NCI-H774 (cell line): Measurements from ENCODE around the gene CD164L2.
A peak's percentile ranks its signal among the peaks of the same experiment; 100 is the strongest.

Experiments
- DNase-seq: peaks from one replicate; lab custom pipeline; 2025; lab: John Stamatoyannopoulos, UW

CD164L2 gene

DNA sequence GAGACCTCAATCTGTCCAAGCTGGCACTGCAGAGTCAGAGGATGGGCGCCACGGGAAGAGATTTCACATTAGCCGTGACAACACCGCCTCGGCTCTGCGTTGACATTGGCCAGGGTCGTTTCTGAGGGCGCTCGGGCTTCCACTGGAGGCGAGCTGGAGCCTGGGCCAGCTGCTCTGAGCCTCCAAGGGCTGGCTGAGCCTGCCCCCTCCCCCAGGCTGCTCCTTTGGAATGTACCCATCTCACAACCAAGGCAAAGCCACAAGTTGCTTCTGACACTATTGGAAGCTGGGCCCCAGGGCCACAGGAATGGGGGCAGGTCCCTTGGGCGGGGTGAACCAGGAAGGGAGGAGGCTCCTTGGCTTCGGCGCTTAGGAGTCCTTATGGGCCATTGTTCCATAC lies 21.9 kb upstream of the CD164L2 start:
- no peak for DNase-seq

DNA sequence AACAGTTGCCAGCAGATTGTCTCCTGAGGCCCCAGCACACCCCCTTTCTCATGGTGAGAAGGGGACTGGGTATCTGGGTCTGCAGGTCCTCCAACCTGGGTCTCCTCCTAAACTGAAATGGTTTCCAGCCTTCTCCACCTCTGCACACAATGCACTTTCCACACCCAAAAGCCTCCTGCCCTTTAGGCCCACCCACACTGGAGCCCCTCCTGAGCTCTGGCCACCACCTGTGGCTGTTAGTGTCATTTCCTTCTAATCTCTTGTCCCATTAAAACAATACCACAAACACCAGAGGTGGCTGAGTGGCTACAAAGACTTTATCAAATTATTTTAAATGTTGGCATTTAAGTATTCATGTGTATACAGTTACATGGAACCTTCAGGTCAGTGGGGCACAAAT lies 20.8 kb upstream of the CD164L2 start:
- no peak for DNase-seq

DNA sequence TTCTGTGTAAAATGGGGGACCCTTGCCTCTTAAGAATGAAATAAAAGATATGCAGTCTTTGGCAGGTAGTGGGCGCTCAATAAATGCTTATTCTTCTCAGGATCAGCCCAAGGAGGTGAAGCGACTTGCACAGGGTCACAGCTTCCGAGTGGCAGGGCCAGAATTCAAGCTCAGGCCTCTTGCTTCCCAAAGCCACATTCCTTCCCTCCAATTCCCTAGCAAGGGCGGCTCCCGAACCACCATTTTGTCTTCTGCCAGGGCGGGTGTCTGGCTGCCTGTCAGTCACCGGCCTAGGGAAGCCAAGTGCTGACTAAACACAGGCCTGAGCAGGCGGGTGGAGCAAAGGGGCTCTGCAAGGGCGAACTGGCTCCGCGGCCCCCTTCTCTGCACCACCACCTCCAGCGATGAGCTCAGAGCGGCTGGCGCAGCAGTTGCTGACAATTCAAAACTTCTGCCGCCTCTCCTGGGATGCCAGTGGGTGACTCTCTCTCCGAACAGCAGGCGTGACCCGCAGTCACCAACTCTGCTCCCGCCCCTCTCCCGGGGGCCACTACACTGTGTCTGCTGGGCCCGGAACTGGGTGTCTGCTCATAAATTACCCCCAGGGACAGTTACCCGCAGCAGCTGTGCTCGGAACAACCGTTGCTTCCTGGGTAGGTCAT lies 20.1 kb upstream of the CD164L2 start:
- no peak for DNase-seq

GRCh38 chr1:27402349-27402754 lies 19.2 kb upstream of the CD164L2 start:
- no peak for DNase-seq

DNA sequence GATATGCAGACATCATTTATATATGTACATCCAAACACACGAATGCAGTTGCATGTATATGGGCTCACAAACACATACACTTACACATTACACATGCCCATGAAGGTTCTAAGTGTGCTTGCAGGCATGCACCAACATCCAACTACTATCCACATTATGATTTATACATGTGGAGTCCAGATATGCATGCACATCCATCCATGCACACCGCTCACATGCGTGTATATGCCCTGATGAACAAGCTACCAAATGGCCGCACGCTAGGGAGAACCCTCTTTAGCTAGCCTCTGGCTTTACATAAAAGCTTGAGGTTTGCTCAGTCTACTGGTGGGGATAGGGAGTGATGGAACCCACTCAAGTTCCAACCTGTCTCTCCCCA lies 17.8 kb upstream of the CD164L2 start:
- DNase-seq: no peak

DNA sequence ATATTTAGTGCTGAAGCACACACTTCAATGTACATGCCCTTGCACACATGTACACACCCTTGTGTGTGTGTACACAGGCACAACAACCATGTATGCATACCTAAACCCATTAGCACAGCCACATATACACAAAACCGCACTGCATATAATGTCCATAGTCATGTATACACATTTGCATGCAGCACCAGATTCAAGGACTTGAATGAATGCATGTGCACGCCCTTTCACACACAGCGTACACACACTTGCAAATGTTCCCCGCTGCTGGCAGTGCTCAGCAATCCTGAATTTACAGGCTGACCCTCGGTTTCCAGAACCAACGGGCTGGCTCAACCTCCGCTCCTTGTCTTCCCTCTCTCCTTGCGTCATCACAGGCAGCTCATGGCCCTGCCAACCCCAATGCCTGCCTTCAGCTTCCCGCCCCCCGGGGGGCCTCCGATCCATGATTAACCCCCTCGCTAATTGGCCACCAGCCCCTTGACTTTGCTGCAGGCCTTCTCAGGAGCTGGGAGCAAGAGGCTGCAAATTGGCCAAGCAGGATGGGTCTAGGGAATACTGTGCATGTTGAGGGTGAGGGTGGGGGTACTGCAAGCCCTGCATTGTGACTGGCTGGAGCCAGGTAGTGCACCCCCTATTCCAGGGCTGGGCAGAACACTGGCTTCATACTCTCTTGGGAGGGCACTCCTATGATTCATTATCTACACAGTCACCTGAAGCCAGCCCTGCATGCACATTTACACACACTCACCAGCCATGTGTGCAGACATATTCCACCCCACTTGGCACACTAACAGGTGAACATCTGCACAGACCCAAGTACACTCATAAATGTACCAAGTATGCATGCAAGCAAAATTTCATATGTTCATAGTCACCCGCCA lies 17.2 kb upstream of the CD164L2 start:
- no peak for DNase-seq

- DNase-seq: no peak
These were observed 16.3 kb upstream of the CD164L2 start for GRCh38 chr1:27399251-27400025.

GRCh38 chr1:27398405-27399149 lies 15.4 kb upstream of the CD164L2 start:
- DNase-seq: no peak

GRCh38 chr1:27397749-27398148 lies 14.6 kb upstream of the CD164L2 start:
- no peak for DNase-seq

DNA sequence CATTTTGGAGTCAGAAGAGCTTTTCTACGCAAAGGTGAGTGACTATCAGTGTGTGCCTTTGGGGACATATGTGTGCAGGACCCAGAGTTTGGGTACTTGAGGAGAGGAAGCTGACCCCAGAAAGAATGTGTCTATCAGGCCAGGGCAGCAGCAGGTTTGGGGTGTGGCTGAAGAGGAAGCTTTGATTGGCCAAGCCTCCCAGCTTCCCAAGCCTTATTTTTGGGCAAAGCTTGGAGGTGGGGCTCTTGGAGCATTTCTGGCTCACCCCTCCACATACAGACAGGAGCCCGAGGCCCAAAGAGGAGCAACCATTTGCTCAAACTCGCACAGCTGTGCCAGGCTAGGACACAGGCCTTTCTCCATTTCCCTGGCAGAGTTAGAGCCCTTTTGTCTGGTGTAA lies 14.0 kb upstream of the CD164L2 start:
- no peak for DNase-seq

DNA sequence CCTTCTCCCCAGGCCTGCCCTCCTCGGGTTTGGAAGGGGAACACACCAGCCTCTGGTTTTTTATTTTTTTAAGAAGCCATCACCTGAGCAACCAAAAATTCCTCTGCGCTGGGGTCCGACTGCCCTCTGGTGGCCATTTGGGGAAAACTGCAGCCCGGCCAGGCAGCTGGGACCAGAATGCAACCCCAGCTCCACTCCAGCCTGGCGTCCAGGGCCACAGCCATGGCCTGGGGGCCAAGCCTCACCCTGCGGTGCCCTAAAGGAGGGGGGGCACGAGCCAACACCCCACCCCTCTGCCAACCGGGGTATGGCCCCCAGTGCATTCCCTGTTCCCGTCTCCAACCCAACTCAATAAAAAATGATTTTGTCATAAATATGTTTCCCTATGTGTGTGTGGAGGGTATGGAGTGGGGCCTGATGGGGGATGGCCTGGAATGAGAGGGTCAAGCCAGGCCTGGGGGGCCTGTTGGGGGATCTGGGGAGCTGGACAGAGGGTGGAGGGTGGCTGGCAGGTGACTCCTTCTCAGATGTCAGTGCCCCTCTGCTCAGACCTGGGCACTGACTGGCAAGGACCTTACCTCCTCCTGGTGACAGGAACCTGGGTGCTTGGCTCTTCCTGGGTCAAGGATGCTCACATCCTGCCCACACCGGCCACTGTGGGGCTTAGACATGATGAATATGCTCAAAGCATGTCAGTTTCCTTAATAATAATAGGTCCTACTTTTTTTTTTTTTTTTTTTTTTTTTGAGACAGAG lies 12.5 kb upstream of the CD164L2 start:
- DNase-seq: peak; percentile 21

- no peak for DNase-seq
These were observed 11.8 kb upstream of the CD164L2 start for GRCh38 chr1:27394925-27395324.

- no peak for DNase-seq
These were observed 11.1 kb upstream of the CD164L2 start for GRCh38 chr1:27394282-27394658.

- DNase-seq: no peak
These were observed 10.6 kb upstream of the CD164L2 start for GRCh38 chr1:27393641-27394281.

DNA sequence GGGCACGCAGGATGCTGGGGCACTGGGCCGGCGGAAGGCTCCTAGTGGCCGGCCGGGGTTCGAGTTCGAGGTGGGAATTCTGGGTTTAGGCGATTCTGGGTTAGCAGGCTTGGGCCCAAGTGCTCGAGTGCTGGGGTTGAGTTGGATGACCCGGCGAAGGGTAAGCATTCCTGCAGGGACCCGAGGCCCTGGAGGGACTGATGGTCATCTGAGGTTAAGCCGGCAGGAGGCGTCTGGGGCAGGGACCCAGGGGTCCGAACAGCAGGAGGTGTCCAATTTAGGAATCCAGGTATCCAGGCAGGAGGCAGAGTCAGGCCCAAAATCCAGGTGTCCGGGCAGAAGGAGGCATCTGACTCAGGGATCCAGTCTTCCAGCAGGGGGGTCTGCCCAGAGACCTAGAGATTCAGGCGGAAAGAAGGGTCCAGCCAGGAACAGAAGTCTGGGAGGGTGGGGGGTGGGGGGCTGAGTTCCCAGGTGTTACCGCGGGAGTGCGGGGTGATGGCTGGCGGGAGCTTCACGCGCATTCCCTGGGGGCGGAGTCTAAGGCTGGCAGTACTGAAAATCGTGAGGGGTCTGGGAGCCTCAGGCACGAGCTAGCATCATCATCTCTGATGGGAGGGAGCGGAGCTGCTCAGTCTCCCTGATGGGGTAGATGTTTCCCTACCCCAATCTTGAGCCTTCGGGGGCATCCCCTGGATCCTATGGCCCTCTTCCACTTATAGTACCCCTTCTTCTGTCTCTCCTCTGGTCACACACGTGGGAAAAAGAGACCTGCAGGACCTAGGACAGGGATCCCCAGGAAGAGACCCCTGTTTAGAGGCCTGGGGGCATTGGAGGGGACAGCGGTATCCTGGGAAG lies 9.9 kb upstream of the CD164L2 start:
- no peak for DNase-seq

DNA sequence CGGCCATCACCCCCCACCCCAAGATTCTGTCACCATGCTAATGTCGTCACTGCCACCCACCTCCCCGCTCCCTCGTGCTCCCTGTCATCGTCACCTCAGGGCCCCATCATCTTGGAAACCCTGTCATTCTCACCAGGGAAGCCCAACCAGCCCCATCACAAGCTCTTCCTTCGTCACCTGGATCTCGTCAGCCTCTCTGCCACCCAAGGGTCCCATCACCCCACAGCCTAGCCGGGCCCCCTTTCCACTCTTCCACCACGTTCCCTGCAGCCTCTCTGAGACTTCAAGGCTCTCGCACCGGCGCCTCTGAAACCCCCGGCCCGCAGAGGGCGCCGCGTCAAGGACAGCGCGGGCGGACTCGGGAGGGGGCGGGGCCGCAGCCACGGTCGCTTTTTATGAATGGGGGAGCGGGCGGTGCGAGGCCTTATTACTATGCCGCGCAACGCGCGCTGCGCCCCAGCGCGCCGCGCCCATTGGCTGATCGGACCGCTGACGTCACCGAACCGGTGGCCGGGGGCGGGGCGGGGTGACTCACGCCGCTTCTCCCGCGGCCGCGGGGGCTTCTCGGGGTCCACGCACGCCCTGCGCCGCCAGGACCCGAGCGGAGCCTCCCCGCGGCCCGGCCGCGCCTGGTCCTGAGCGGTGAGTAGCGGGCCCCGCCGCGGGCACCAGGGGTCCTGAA lies 9.1 kb upstream of the CD164L2 start, which contains the start of gene GPR3:
TSS of gene GPR3 (plus strand) at position 527 of the 682 bp plus-strand sequence. CDS start 1,177 bp downstream, outside the sequence.
- peak; percentile 59 for DNase-seq

DNA sequence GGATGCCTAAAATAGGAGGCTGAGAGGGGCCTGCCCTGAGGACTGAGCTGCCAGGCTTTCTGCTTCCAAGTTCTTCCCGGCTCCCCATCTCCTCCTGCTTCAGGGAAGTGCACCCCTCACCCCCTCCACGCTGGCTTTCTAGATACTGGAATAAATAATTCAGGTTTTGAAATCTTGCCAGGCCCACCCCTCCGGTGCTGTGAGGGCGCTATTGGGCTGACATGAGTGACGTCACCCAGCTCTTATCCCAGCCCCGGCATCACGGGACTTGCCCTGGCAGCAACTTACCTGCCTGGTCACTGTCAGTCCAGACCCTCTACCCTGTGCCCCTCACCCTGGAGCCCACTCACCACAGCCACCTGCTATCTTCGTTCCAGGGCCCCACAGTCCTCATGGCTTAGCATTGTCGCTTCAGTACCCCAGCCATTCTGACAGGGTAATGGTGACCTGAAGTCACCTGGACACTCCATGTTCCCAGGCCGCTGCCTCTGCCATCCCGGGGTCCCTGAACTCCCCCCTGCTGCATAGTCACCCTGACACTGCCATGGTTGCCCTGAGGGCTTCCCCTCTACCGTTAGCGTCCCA lies 8.5 kb upstream of the CD164L2 start:
- peak; percentile 4 for DNase-seq

DNA sequence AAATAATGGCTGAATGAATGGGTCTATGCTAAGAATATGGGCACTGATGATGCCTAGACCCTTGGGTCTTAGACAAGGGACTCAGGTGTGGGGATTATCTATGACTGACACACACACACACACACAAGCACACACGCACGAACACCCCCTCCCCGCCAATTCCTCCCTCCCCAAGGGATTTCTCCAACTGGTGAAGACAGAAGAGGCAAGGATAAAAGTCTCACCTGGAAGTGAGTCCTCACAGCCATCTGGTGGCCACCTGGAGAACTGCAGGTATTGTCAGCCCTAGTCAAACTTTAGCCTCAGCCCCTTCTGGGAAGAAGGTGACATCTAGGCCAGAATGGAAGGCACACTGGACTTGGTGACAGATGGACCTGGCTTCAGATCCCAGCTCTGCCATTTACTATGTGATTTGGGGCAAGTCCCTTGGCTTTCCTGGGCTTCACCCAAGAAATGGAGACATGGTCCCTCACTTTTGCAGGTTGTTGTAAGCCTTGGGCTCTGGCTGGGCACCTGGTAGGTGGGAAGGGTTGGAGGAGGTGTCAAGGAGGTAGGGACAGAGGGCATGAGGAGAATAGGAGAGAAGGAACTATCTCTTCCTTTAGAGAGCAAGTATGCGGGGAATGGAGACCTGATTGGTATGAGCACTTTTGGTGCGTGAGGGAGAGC lies 5.3 kb upstream of the CD164L2 start:
- peak; percentile 3 for DNase-seq
